HUDEP-2 (cell line): ENCODE results near the gene HOXD4.

Experiments used
- DNase-seq, 76 experiments: peaks; one replicate each; lab custom pipeline; 2025; ENCODE audit not compliant: unreplicated experiment in 76 of 76; lab: John Stamatoyannopoulos, UW

HOXD4 gene

DNA sequence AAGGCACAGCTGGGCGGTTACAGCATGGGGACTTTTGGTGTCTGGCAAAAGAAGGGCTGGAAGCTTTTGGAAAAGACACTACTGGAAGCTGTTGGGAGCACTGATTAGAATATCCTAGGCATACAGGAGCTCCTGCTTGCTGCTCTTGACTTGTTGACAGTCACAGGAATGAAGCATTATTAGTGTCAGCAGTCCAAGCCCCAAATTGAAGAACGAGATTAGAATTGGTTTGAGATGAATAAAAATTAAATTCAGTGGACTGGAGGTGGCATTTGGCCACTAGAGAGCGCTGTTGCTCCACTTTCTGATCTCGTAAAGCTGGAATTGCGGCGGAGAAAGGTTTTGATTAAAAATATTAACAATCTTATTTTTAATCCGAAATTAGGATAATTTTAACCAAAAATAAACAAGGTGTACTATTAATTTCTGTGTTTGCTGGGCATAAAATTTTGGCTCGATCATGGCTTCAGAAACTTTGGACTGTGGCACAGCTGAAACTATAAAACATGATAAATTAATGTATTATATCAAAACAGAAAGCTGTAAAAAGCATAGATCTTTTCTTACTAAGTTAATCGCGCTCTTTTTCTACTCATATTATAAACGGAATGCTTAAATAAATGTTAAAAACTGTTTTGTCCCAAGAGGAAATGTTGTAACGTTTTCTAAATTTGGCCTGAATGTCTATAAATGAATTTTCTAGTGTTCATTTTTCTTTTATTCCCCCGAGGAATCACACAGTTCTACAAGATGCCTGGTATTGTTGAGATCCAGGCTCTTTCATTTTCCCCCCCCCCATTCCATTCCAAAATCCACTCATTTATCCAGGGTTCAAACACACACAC, 24.2 kb upstream of the HOXD4 start:
- peak in 42 of 76 experiments; percentile 7 to 61 (median 29) for DNase-seq

GRCh38 chr2:176127774-176128072, 23.6 kb upstream of the HOXD4 start:
- no peak for DNase-seq

GRCh38 chr2:176128172-176128981, 23.0 kb upstream of the HOXD4 start:
- DNase-seq: no peak

- peak in 9 of 76 experiments; percentile 6 to 32 (median 19) for DNase-seq
Observed at GRCh38 chr2:176128982-176129796, 22.2 kb upstream of the HOXD4 start, which contains the start of gene HOXD8. HOXD8 (plus strand) TSS chr2:176129705; CDS start chr2:176130367, 662 bp downstream.

GRCh38 chr2:176129813-176130146, 21.6 kb upstream of the HOXD4 start:
- DNase-seq: peak in 1 of 76 experiments; percentile 19

DNA sequence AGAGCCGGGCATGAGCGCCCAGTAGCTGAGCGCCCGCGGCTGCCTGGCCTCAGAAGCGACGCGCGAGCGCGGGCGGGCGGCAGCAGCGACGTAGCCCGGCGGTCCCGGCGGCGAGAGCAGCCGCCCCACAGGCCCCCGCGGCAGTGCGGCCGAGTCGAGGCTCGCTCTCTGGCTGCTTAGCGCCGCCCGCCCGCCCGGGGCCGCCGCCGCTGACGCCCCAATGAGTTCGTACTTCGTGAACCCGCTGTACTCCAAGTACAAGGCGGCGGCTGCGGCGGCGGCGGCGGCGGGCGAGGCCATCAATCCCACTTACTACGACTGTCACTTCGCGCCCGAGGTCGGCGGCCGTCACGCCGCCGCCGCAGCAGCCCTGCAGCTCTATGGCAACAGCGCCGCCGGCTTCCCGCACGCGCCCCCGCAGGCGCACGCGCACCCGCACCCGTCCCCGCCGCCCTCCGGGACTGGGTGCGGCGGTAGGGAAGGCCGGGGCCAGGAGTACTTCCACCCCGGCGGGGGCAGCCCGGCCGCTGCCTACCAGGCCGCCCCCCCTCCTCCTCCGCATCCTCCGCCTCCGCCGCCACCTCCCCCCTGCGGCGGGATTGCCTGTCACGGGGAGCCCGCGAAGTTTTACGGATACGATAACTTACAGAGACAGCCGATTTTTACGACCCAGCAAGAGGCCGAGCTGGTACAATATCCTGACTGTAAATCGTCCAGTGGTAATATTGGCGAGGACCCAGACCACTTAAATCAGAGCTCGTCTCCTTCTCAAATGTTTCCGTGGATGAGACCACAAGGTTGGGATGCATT, 21.0 kb upstream of the HOXD4 start:
- peak in 2 of 76 experiments; percentile 9 for DNase-seq

DNA sequence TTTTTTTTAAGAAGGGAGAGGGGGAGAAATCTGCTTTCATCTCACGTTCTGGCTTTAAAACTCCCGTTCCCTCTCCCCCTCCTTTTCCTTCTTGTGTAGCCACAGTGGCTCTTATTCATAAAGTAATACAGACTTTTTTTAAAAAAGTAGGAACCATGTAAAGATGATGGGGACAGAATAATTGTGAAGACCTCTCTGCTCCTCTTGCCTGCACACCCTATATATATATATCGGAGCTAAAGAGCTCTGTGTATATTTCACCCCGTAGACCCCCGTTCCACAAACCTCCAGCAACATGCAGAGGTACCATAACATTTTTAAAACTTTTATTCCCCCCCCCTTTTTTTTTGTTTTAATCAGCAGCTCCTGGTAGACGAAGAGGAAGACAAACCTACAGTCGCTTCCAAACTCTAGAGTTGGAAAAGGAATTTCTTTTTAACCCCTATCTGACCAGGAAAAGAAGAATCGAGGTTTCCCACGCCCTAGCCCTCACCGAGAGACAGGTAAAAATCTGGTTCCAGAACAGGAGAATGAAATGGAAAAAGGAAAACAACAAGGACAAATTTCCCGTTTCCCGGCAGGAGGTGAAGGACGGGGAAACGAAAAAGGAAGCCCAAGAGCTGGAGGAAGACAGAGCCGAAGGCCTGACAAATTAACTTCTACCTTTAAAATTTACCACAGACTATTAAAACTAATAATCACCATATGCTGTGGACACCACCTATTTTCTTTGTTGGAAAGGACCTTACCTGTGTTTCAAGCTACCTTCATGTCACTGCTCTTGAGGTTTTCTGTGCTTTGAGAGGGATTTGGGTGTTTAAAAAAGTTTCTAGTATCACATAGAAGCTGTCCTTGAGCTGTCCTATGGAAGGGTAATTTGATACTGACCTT, 20.1 kb upstream of the HOXD4 start:
- DNase-seq: no peak

DNA sequence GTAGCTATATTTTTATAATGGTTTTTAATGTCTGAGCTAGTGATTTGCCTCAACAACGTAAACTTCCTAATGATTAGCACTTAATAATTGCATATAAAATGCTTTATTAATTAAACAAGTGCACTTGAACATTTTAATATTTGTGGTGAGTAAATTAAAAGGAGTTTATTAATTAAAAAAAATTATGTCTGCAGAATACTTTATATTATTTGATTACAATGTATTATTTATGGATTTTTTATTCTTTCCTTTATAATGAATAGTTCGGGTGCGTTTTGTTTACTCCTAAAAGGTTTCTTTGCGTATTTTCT, 19.5 kb upstream of the HOXD4 start:
- no peak for DNase-seq

DNA sequence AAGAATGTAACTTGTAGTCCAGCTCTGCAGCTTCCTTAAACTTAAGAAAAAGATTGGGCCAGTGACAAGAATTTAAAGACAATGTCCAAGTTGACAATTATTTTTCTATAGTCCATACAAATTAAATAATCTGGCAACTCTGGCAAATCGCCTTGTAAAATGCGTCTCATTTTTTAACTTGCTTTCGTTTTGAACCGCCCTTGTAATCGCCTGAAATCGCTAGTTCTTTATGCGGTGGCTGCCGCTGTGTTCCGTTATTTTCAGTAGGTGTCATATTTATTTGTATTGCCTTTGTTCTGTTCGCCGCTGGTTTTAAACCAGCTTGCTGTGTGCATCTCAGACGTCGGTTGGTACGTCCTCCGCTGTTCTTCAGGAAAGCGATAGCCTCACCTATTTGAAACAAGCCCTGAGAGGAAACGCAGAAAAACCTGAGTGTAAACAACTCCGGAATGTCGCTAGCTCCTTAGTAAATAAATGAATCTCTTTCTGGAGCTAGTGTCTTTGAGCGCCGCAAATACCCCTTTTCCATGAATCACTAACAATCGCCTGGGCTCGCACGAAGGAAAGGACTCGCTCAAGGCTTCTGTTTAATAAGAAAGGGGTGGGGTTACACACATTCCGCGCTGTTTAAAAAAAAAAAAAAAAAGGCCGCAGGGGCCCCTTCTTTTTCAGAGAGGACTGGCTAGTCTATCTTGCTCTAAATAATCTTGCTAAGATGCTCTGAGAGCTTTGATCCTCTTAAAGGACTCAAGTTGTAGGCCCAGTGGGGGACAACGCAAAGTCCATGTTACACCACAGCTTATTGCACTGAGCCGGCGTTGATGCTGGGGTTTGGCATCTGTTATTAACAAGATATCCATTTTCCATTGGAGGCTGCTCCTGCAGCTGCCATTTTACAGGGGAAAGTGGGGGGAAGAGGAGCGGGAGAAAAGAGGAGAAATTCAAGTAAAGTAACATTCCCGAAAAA, 18.9 kb upstream of the HOXD4 start:
- no peak for DNase-seq

DNA sequence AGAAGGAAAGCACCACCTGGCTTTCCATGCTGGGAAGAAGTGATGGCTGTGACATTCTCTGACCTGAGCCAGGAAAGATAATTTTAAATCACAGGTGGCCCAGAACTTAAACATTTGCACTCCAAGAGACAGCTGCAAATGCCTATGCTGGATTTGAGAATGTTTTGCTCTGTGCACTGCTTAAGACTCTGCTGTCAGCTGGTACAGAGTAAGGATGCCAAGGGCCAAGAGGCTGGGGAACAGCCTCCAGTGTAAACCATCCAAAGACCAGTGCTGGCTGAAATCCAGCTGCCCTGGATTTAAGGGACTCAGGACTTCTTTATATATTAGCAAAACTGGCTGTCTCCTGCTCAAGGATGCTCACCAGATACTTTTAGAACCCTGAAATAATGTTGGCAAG, 18.0 kb upstream of the HOXD4 start:
- DNase-seq: no peak

GRCh38 chr2:176134035-176134434, 17.3 kb upstream of the HOXD4 start:
- no peak for DNase-seq

DNA sequence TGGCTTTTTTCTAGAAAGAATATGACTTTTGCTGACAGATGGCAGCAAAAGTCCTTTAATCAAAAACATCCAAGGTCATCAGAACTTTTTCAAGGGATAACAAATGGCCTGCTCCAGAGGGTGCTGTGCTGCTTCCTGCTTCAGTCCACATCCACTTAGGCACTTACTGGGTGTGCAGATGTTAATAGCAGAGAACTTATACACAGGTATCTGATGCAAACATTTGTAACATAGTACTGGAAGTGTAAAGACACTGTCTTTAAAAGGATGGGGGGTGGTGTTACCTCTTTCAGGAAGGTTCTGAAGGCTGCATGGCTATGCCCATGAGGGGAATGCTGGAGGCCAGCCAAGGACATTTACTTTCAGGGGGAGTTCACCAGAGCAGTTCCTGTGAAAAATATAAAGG, 16.3 kb upstream of the HOXD4 start:
- DNase-seq: no peak

- DNase-seq: no peak
Observed at GRCh38 chr2:176136374-176137251, 14.7 kb upstream of the HOXD4 start.

- no peak for DNase-seq
Observed at GRCh38 chr2:176137252-176137580, 14.1 kb upstream of the HOXD4 start.

DNA sequence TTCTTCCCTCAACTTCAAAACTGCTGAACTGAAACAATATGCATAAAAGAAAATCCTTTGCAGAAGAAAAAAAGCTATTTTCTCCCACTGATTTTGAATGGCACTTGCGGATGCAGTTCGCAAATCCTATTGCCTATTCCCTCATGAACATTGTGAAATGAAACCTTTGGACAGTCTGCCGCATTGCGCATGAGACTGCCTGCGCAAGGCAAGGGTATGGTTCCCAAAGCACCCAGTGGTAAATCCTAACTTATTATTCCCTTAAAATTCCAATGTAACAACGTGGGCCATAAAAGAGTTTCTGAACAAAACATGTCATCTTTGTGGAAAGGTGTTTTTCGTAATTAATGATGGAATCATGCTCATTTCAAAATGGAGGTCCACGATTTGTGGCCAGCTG, 13.4 kb upstream of the HOXD4 start:
- DNase-seq: no peak

DNA sequence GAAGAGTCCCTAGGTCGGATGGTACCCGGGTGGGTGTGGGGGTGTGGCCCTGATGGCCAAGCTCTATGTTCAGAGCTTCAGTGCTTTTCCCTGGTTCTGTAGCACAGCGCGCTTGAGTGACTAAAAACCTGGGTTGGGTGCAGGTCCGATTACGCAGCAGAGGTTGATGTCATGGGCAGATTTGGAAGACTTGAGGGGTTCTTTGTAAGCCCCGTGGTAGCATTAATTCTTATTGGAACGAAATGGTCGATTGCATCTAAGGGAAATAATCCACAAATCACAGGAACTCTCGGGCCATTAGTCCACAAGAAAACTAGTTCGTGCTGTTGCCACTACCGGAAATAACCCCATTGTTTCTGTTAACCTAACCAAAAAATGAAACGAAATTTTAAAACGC, 12.8 kb upstream of the HOXD4 start:
- DNase-seq: no peak

DNA sequence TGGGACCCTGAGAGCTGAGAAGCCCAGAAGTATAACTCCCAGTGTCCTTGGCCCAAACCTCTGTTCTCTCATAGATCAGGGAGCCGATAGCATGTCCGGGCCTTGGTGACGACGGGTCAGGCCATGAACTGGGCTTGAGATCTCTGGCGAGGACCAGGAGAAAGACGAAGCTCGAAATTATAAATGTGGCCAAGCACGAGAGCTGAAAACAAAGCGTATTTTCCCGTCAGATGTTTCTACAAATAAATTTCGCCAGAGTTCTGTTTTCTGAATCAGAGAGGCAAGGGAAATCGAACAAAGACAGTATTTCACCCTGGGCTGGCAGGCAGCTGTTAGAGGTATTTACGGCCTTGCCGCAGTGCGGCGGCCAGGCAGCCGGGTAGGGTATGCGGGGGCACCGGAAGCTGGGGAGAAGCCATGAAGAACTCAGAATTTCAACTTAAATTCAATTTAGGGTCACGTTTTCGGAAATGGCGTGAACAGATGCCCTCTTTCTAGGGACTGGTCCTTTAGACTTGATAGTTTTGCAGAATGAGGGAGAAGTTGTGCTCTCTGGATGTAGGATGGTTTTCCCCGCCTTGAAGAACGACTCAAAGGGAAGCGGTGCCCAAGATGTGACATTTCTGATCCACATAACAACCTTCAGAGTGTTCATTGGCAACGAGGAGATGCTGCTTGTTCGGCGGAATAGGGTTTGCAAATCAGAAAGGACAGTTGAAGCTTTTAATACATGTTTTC, 12.3 kb upstream of the HOXD4 start:
- no peak for DNase-seq
